Spleen (tissue), 7 donors: Measurements from ENCODE around the gene SLC11A2.

Experiments used
- CTCF ChIP-seq, 11 experiments: fragments of 200-600 bp in 7 of 11; fragments of 450-650 bp in 4 of 11; sonication (generic) in 4 of 11; IDR thresholded peaks in 8 of 11; conservative IDR thresholded peaks in 3 of 11; 1 replicate in 7 of 11; 2 replicates in 4 of 11; pipeline versions ENCODE4 v1.4.0 to v1.8.0; 2016 to 2021; ENCODE audit warnings: antibody characterized with exemption in 11 of 11, inconsistent platforms in 4 of 11, mild to moderate bottlenecking in 1 of 11
- POLR2A ChIP-seq, 3 donors: fragments of 450-650 bp; IDR thresholded peaks; one replicate each; pipeline ENCODE4 v1.5.1; 2017; ENCODE audit warnings: antibody characterized with exemption in 3 of 3, mild to moderate bottlenecking in 1 of 3
- POLR2AphosphoS5 ChIP-seq, 3 donors: sonication (generic); formaldehyde crosslinking; IDR thresholded peaks; one replicate each; pipeline ENCODE4 v1.5.1; 2017; ENCODE audit warnings: antibody characterized with exemption in 3 of 3
- donor health status: DM: no; HTN: no; CAD: no; lungs with moderate emphysema.
- donor health status: DM: no; HTN: no; CAD: no.
- donor health status: DM: no; HTN: no; CAD: no.

GRCh38 chr12:51009056-51009440, 17.1 kb downstream of the SLC11A2 start:
- TF ChIP-seq POLR2A (IDR thresholded peaks at IDR 0.05) (no peak), CTCF (IDR thresholded peaks at IDR 0.05 in 8 of 11, conservative IDR thresholded peaks at IDR 0.05 in 3 of 11) (no peak), POLR2AphosphoS5 (IDR thresholded peaks at IDR 0.05) (peak in 1 of 3 donors; percentile 52)
